K562 (cell line): ENCODE results near the gene SH2D3A. TPM values are rescaled to one million over a fixed set of nuclear protein-coding genes. Genes with fewer than 3 reads are reported as not detected.

Experiments
- ATF3 ChIP-seq, 2 experiments: fragments of 450-650 bp in 1 of 2; sonication (generic) in 1 of 2; formaldehyde crosslinking in 1 of 2; IDR thresholded peaks in 1 of 2; conservative IDR thresholded peaks in 1 of 2; 2 replicates each; pipeline versions ENCODE4 v1.6.1 to v1.8.1; 2016 to 2023; ENCODE audit warnings: mild to moderate bottlenecking in 2 of 2, moderate library complexity in 2 of 2, inconsistent platforms in 1 of 2, missing genetic modification reagents in 1 of 2
- BCL6 ChIP-seq: fragments of 250-450 bp; sonication (Bioruptor Pico); IDR thresholded peaks from 2 replicates; pipeline ENCODE4 v1.4.0; 2020
- C11orf30 ChIP-seq: fragments of 450-650 bp; IDR thresholded peaks from 2 replicates; pipeline ENCODE4 v1.6.1; 2016; ENCODE audit warnings: low read depth, mild to moderate bottlenecking
- CEBPZ ChIP-seq: fragments of 150-350 bp; IDR thresholded peaks from 2 replicates; pipeline ENCODE4 v1.6.1; 2014; ENCODE audit warnings: low read depth, mild to moderate bottlenecking, low read length, borderline replicate concordance
- EZH2 ChIP-seq: IDR thresholded peaks from 2 replicates; pipeline ENCODE4 v1.6.1; 2012; ENCODE audit warnings: low read depth, mild to moderate bottlenecking, inconsistent platforms, low read length, borderline replicate concordance
- HOXB6 ChIP-seq: fragments of 250-450 bp; sonication (Bioruptor Pico); IDR thresholded peaks from 2 replicates; pipeline ENCODE4 v1.5.1; 2022; ENCODE audit warnings: mild to moderate bottlenecking, borderline replicate concordance
- IFI16 ChIP-seq: fragments of 250-450 bp; sonication (Bioruptor Pico); IDR thresholded peaks from 2 replicates; pipeline ENCODE4 v2.1.2; 2022; ENCODE audit warnings: mild to moderate bottlenecking, inconsistent platforms
- KAT8 ChIP-seq: fragments of 450-650 bp; IDR thresholded peaks from 2 replicates; pipeline ENCODE4 v1.6.1; 2016; ENCODE audit warnings: low read depth, mild to moderate bottlenecking
- PRDM10 ChIP-seq: fragments of 450-650 bp; IDR thresholded peaks from 2 replicates; pipeline ENCODE4 v1.6.1; 2018; ENCODE audit not compliant: partially characterized antibody
- SAFB ChIP-seq: fragments of 200-400 bp; formaldehyde crosslinking; IDR thresholded peaks from 2 replicates; pipeline ENCODE4 v1.6.1; 2017; ENCODE audit warnings: low read depth, low read length, borderline replicate concordance
- SFPQ ChIP-seq: fragments of 200-400 bp; formaldehyde crosslinking; IDR thresholded peaks from 2 replicates; pipeline ENCODE4 v1.6.1; 2017; ENCODE audit warnings: mild to moderate bottlenecking, low read depth, low read length, moderate library complexity
- TARDBP ChIP-seq: fragments of 450-650 bp; IDR thresholded peaks from 2 replicates; pipeline ENCODE4 v1.6.1; 2016
- ZFP1 ChIP-seq: fragments of 450-650 bp; formaldehyde crosslinking; IDR thresholded peaks from 2 replicates; pipeline ENCODE4 v1.4.0; 2020; ENCODE audit warnings: mild to moderate bottlenecking, mixed read lengths
- ZNF280A ChIP-seq: fragments of 450-650 bp; IDR thresholded peaks from 2 replicates; pipeline ENCODE4 v1.6.1; 2018; ENCODE audit warnings: mild to moderate bottlenecking, low read depth; ENCODE audit not compliant: partially characterized antibody
- ZNF436 ChIP-seq: fragments of 250-450, 450-650 bp; sonication (Bioruptor Pico); formaldehyde crosslinking; IDR thresholded peaks from 2 replicates; pipeline ENCODE4 v1.7.0; 2020; ENCODE audit warnings: mild to moderate bottlenecking
- polyA plus RNA-seq, 8 experiments: library from polyadenylated mRNA; depleted of rRNA in 4 of 8; stranded (reverse) in 5 of 8; unstranded in 3 of 8; fragments of >200 nt; fragmentation: Nextera tagmentation in 2 of 8; fragmentation: Illumina TruSeq in 1 of 8; extraction: Ambion mirVana in 2 of 8; extraction: Trizol in 1 of 8; gene quantifications; 2 replicates each; pipeline versions ENCODE4 v1.2.1 to v1.2.3, GENCODE V29; 2011 to 2014; ENCODE audit warnings: inconsistent platforms in 1 of 8, missing spikeins in 1 of 8
- total RNA-seq, 7 experiments: library from RNA; depleted of rRNA in 6 of 7; stranded (reverse); fragments of >200 nt in 6 of 7; fragmentation: Illumina TruSeq in 2 of 7; extraction: Trizol in 2 of 7; gene quantifications; 2 replicates each; pipeline versions ENCODE4 v1.2.1 to v1.2.3, GENCODE V29; 2011 to 2021; ENCODE audit warnings: low replicate concordance in 1 of 7

The SH2D3A gene
- total and polyA plus RNA-seq, 9 of the 15 experiments (the other 6 are each of a cell fraction or from before 2014, with no cell fraction given), result 0.75 to 26.3 (median 8.9) TPM

- peak; percentile 100 for TF ChIP-seq PRDM10
- no peak for TF ChIP-seq SFPQ
- TF ChIP-seq KAT8, result no peak
- TF ChIP-seq BCL6, result no peak
- TF ChIP-seq CEBPZ, result peak; percentile 99
- no peak for TF ChIP-seq TARDBP
- no peak for TF ChIP-seq IFI16 (CRISPR knock-in tag)
- TF ChIP-seq ZNF436 (CRISPR knock-in tag), result no peak
- TF ChIP-seq ATF3 (IDR thresholded peaks at IDR 0.05), result peak; percentile 93
- 0 out of 2 replicates have a peak, but pooled peaks have one; percentile 30 for TF ChIP-seq ATF3 (CRISPR knock-in tag; conservative IDR thresholded peaks at IDR 0.05)
- TF ChIP-seq ZFP1 (CRISPR knock-in tag), result no peak
- TF ChIP-seq C11orf30, result 0 out of 2 replicates have a peak, but pooled peaks have one; percentile 10
- TF ChIP-seq HOXB6, result no peak
- TF ChIP-seq SAFB, result no peak
- no peak for TF ChIP-seq EZH2
- TF ChIP-seq ZNF280A, result no peak
Measured at GRCh38 chr19:6737284-6737872, 29.9 kb downstream of the SH2D3A start, which contains the start of gene GPR108 (continued).
